GM12891 (cell line): ENCODE data around the gene ALK.

Experiments used
- PAX5 ChIP-seq: IDR thresholded peaks from 2 replicates; pipeline ENCODE4 v1.6.1; 2011; ENCODE audit warnings: low read length, moderate library complexity, mild to moderate bottlenecking; ENCODE audit not compliant: insufficient read depth, severe bottlenecking
- POLR2A ChIP-seq: IDR thresholded peaks from 2 replicates; pipeline ENCODE4 v1.6.1; 2011; ENCODE audit warnings: low read depth, low read length, control low read depth
- POLR2AphosphoS5 ChIP-seq: IDR thresholded peaks from 2 replicates; pipeline ENCODE4 v1.6.1; 2011; ENCODE audit warnings: low read depth, low read length, control low read depth
- POU2F2 ChIP-seq: IDR thresholded peaks from 2 replicates; pipeline ENCODE4 v1.6.1; 2011; ENCODE audit warnings: low read depth, mild to moderate bottlenecking, control low read depth, low read length, moderate library complexity
- SPI1 ChIP-seq: IDR thresholded peaks from 2 replicates; pipeline ENCODE4 v1.6.1; 2011; ENCODE audit warnings: low read depth, low read length, control low read depth
- TAF1 ChIP-seq: IDR thresholded peaks from 2 replicates; pipeline ENCODE4 v1.6.1; 2011; ENCODE audit warnings: low read depth, low read length, control low read depth

DNA sequence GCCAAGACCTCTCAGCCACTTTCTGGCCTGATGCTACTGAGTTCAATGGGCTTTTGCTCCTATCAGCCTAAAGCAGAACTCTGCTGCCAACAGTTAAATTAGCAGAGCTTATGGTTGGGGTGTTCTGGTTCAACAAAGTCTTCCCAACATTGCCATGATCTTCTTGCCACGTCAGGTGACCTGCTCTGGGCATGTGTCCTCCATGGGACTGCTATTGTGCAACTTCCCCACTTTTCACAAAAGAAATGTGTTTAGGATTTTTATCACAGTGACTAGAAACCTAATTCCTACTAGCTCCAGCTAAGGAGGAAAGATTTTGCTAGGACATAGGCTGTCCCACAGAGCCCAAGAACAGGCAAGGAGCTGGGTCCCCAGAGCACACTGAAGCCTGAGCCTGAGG lies 56.4 kb downstream of the ALK start:
- TF ChIP-seq POLR2A (no peak), POLR2AphosphoS5 (no peak), TAF1 (no peak), SPI1 (no peak), POU2F2 (no peak), PAX5 (no peak)
